Activated naive CD4-positive, alpha-beta T cell treated with anti-CD3 and anti-CD28 coated beads, Interleukin-2, amount 50 U/mL, for 24 hours (primary cell): ENCODE data around the gene KCNK7.
A peak's percentile ranks its signal among the peaks of the same experiment; 100 is the strongest.

Experiments used
- H3K27ac Mint-ChIP-seq: one replicate; pipeline ENCODE4 v1.8.0; 2021; ENCODE audit warnings: mild to moderate bottlenecking, mixed read lengths
- H3K27me3 Mint-ChIP-seq: one replicate; pipeline ENCODE4 v1.8.0; 2021; ENCODE audit warnings: mixed read lengths
- H3K36me3 Mint-ChIP-seq: one replicate; pipeline ENCODE4 v1.8.0; 2021; ENCODE audit warnings: mixed read lengths
- H3K4me1 Mint-ChIP-seq: one replicate; pipeline ENCODE4 v1.8.0; 2021; ENCODE audit warnings: mixed read lengths
- H3K4me3 Mint-ChIP-seq: one replicate; pipeline ENCODE4 v1.8.0; 2021; ENCODE audit warnings: mild to moderate bottlenecking, mixed read lengths
- H3K9me3 Mint-ChIP-seq: one replicate; pipeline ENCODE4 v1.8.0; 2021; ENCODE audit warnings: mixed read lengths

The KCNK7 gene

DNA sequence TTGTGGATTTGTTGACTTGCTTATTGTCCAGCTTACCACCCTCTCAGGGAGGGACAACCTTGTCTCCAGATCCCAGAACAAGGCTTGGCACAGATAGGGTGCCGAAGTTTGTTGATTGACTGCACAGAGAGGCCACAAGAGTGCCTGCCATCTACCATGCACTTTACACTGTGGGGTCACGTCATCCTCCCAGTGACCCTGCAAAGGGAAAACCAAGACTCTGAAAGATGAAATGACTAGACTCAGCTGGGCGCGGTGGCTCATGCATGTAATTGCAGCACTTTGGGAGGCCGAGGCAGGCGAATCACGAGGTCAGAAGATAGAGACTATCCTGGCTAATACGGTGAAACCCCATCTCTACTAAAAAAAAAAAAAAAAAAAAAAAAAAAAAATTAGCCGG is 32.8 kb downstream of the KCNK7 start:
- H3K27me3 Mint-ChIP-seq = no peaks in the 10 kb centered on the region
- H3K27ac Mint-ChIP-seq = no peak overlapping the region
- peaks cover 61% of the 10 kb centered on the region for H3K4me1 Mint-ChIP-seq
- H3K9me3 Mint-ChIP-seq = no peaks in the 10 kb centered on the region
- H3K36me3 Mint-ChIP-seq = no peaks in the 10 kb centered on the region
- H3K4me3 Mint-ChIP-seq = no peak overlapping the region

DNA sequence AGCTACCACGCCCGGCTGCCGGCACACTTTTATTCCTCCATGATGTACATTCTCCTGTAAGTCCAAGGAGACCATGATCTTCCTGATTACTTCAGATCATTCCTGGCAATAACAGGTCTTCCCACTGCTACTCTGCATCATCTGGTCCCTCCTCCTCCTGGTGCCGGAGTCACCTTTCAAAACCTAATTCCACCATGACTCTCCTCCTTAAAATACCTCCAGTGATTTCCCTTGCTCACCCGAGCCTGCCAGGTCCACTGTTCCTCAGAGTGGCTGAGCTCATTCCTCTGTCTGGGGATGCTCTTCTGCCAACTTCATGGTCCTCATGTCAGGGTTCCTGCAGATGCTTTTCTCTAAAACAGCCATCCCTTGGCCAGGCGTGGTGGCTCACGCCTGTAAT is 33.6 kb downstream of the KCNK7 start:
- Mint-ChIP-seq H3K4me3 (peak overlapping the region; percentile 57), H3K9me3 (no peaks in the 10 kb centered on the region), H3K36me3 (no peaks in the 10 kb centered on the region), H3K27me3 (no peaks in the 10 kb centered on the region), H3K27ac (peak overlapping the region; percentile 90), H3K4me1 (peaks cover 63% of the 10 kb centered on the region)

DNA sequence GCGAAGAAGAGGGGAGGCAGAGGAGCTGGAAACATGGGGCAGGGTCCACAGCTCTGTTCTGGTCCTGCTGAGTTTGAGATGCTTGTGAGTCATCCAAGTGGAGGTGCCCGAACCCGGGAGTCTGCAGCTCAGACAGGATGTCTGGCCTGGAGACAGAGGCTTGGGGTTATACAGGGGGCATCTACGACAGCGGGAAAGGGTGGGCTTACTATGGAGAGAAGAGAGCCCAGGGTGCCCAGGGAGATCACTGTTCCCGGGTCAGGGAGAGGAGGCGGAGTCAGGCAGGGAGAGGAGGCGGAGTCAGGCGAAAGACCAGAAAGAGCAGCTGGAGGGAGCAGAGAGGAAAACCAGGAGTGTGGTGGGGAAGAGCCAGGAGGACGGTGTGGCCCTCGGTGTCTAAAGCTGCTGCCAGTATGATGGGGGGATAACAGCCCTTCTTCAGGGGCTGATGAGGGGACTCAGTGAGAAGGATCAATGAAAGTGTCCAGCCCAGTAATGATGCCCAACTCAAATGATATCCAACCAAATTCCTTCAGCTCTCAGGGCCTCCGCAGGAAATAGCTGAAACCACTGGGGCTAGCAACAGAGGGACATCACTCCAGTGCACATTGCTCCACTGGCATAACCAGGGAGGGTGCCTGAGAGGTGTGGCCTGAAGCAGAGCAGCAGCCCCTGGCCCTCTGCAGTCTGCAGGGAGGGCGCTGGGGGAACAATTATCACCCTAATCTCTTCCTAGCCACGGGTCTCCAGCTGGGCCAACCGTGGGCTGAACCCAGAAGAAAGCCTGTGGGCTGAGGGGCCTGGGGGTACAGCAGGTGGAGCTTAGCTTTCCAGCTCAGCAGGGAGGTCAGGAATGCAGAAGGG is 34.8 kb downstream of the KCNK7 start:
- H3K36me3 Mint-ChIP-seq = no peaks in the 10 kb centered on the region
- no peak overlapping the region for H3K27ac Mint-ChIP-seq
- H3K27me3 Mint-ChIP-seq = no peaks in the 10 kb centered on the region
- no peaks in the 10 kb centered on the region for H3K9me3 Mint-ChIP-seq
- no peak overlapping the region for H3K4me3 Mint-ChIP-seq
- H3K4me1 Mint-ChIP-seq = peaks cover 62% of the 10 kb centered on the region

DNA sequence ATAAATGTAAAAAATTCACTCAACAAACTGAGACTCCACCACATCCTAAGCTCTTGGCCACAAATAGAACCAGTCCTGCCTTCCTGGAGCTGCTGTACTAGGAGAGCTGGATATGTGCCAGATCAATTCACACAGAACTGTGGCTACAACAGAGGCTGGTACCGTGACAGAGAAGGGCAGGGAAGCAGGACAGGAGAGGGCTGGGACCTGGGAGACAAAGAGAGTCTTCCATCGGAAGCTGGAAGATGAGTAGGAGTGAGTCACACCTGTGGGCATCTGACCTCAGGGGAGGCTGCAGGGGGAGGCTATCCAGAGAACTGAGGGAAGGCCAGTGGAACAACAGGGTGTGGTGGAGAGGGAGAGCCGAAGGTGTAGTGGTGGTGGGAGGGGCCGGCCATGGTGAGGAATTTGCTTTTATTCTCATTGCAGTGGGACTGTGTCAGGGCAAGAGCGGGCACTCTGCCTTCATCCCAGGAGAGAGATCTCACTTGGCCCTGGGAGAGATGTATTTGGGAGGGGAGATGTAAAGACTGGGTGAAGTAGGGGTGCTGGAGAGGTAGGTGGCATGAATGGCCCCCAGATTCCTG is 35.6 kb downstream of the KCNK7 start:
- Mint-ChIP-seq H3K27ac (peak overlapping the region; percentile 36), H3K4me1 (peaks cover 62% of the 10 kb centered on the region), H3K4me3 (no peak overlapping the region), H3K27me3 (no peaks in the 10 kb centered on the region), H3K9me3 (no peaks in the 10 kb centered on the region), H3K36me3 (no peaks in the 10 kb centered on the region)

DNA sequence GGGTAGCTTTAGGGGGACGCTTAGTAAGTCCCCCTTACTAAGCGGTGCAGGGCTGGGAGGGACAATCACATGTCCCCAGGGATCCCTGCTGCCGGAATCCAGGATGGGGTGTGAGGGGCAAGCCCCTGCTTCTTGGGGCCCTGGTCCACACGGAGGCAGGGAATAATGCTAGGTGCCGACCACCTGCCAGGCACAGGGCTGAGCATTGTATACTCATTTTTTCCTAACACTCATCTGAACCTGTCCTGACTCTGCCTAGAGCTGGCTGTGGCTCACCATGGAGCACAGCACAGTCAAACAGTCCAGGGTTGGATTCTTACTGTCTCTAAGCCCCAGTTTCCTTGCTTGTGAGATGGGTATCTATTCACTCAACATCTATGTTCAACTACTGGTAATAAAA is 36.1 kb downstream of the KCNK7 start:
- peaks cover 64% of the 10 kb centered on the region for H3K4me1 Mint-ChIP-seq
- H3K9me3 Mint-ChIP-seq = no peaks in the 10 kb centered on the region
- peak overlapping the region; percentile 88 for H3K27ac Mint-ChIP-seq
- no peaks in the 10 kb centered on the region for H3K36me3 Mint-ChIP-seq
- H3K4me3 Mint-ChIP-seq = peak overlapping the region; percentile 49
- no peaks in the 10 kb centered on the region for H3K27me3 Mint-ChIP-seq

GRCh38 chr11:65558930-65559509 is 36.6 kb downstream of the KCNK7 start:
- H3K4me1 Mint-ChIP-seq = peaks cover 68% of the 10 kb centered on the region
- H3K27me3 Mint-ChIP-seq = no peaks in the 10 kb centered on the region
- no peaks in the 10 kb centered on the region for H3K36me3 Mint-ChIP-seq
- no peaks in the 10 kb centered on the region for H3K9me3 Mint-ChIP-seq
- H3K4me3 Mint-ChIP-seq = peak overlapping the region; percentile 51
- peak overlapping the region; percentile 88 for H3K27ac Mint-ChIP-seq

- Mint-ChIP-seq H3K27me3 (no peaks in the 10 kb centered on the region), H3K36me3 (no peaks in the 10 kb centered on the region), H3K4me1 (peaks cover 61% of the 10 kb centered on the region), H3K4me3 (peak within 1 kb of the TSS; percentile 87), H3K27ac (peak within 1 kb of the TSS; percentile 93), H3K9me3 (no peaks in the 10 kb centered on the region)
These were observed 37.3 kb downstream of the KCNK7 start, which contains the start of gene LTBP3 for GRCh38 chr11:65558002-65558929. Gene LTBP3 (minus strand): TSS chr11:65558359. CDS start chr11:65557959, 400 bp downstream.

DNA sequence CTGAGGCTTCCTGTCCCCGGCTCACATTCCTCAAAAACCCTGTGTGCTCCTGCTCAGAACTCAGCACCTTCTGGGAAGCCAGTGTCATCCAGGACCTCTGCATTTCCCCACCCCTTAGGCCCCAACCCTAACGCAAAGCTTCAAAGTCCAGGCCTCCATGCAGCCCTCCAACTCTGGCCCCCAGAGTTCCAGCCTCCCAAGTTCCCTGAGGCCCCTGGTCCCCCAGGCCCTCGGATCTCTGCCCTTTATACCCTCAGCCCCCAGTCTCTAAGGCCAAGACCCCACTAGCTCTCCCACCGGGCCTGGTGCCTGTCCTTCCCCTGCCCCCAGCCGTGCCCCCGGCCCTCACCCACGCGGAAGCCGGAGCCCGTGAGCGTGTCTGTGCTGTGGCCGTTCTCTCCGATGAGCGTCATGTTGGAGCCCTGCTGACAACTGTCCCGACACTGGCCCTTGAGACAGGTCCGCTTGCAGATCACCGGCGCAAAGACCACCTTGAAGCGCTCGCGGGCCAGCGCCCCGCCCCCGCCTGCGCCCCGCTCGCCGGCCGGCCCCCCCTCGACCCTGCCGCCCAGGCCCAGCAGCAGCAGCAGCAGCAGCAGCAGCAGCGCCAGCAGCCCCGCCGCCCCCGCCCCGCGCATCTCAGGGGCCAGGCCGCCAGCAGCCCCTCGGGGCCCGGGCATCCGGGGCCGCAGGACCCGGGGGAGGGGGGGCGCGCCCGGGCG is 38.2 kb downstream of the KCNK7 start:
- peak overlapping the region; percentile 87 for H3K4me3 Mint-ChIP-seq

DNA sequence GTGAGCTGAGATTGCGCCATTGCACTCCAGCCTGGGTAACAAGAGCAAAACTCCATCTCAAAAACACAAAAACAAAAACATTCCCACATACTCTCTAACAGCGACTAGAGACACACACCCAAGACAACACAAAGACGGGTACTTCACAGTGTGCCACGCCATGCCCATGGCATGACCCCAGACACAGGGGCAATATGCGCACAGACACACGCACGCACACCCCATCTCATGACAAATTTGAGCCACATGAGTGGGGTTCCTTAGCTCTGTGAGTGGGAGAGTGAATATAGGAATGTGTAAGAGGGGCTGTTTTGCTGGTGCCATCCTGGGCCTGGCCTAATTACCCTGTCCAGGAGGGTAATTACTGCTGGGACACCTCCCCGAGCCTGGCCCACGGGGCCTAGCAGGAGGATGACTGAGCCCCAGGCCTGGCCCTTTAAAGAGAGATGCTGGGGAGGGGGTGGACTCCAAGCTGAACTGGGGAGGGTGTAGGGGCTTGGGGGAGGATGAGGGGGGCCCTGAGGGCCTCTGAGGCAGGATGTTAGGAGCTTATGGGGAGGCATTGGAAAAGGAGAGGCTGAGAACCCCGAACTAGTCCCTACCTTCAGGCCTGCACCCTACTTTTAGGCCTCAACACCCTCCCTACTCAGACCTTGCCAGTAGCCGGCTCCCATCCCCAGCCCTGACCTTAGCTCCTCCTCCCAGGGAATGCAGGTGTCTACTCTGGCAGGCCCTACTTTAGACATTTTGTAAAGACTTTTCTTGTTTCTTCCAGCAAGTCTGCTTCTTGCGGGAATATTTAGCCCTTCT is 38.9 kb downstream of the KCNK7 start:
- Mint-ChIP-seq H3K9me3 (no peaks in the 10 kb centered on the region), H3K4me3 (peak overlapping the region; percentile 87), H3K27ac (peak overlapping the region; percentile 93), H3K36me3 (peaks cover under 1% of the 10 kb centered on the region), H3K27me3 (no peaks in the 10 kb centered on the region), H3K4me1 (peaks cover 68% of the 10 kb centered on the region)

More for the DNA sequence above, 38.2 kb downstream of the KCNK7 start:
- Mint-ChIP-seq H3K36me3 (no peaks in the 10 kb centered on the region), H3K4me1 (peaks cover 67% of the 10 kb centered on the region), H3K27ac (peak overlapping the region; percentile 93), H3K27me3 (no peaks in the 10 kb centered on the region), H3K9me3 (no peaks in the 10 kb centered on the region)

DNA sequence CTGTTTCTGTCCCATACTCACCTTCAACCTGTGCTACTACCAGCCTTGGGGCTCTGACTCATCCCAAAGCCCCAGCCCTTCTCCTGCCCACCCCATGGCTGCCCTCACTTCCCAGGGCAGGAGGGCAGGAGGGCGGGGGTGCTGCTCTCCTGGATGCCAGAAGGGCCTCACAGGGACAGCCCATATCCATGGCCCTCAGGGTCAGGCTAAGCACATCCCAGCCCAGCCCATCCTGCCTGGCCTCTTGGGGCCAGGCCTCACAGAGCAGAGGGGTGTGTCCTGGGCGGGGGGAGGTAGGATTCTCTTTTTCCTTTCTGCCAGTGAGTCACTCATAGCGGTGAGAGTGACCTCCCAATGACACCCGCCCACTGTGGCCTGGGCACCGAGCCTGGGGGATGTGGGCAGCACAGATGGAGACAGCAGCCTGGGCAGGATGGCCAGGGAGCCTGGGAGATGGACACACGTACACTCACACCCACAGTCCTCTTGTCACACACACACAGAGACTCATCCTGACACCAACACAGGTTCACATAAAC is 39.8 kb downstream of the KCNK7 start:
- no peaks in the 10 kb centered on the region for H3K27me3 Mint-ChIP-seq
- H3K4me1 Mint-ChIP-seq = peaks cover 71% of the 10 kb centered on the region
- H3K4me3 Mint-ChIP-seq = peak overlapping the region; percentile 87
- no peaks in the 10 kb centered on the region for H3K9me3 Mint-ChIP-seq
- H3K36me3 Mint-ChIP-seq = peaks cover 1% of the 10 kb centered on the region
- H3K27ac Mint-ChIP-seq = peak overlapping the region; percentile 71

DNA sequence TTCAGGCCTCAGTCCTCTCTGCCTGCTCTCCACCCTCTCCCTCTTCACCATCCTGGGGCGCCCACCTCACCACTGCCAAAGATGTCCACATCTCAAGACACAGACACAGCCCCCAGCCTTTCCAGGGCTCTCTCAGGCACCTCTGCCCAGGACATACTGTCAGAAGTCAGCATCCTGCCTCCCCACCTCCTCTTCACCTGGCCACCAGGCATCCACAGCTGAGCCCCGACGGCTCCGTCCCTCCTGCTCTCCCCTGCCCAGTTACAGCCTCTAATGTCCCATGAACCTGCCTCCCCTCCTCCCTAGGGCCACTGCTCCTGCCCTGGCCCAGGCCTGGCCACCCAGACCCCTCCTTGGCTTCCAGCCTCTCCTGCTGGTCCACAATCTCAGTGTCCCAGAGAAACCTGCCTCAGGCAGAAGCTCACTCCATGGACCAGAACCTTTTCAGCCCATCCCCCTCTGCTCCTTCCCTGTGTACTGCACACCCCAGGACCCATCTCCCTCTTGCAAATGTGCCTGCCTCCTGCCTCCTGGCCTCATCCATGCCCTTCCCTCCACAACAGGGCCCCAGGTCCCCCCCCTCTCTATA is 40.7 kb downstream of the KCNK7 start:
- Mint-ChIP-seq H3K36me3 (peaks cover 1% of the 10 kb centered on the region), H3K27me3 (no peaks in the 10 kb centered on the region), H3K9me3 (no peaks in the 10 kb centered on the region), H3K27ac (peak overlapping the region; percentile 73), H3K4me1 (peaks cover 63% of the 10 kb centered on the region), H3K4me3 (peak overlapping the region; percentile 63)

DNA sequence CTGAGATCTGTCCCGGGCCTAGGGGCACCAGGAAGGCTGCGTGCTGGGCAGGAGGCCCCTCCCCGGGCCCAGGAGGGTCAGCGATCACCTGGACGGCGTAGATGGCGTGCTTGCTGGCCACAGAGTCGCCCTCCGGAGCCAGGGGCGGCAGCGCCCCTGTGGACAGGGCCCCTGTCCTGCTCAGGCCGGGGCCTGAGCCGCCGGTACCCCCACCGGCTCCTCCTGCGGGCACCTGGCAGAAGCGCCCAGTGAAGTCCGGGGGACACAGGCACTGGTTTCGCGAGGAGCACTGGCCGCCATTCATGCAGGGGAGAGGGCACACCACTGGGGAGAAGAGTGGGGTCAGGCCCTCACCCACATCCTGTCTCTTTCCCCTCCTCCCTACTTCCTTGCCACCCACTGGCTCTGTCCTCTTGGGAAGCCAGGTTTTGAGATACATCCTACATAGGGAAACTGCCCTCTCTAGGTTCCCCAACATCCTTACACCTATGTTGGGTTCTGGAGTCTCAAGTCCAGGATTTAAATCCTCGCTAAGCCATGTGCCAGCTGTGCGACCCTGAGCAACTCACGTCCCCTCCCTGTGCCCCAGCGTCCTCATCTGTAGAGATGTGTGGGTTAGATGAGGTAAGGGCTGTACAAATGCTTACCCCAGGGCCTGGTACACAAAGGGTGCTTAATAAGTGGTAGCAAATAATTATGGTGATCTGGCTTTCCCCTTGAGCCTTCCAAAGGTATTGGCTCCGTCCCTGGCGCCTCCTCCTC is 41.4 kb downstream of the KCNK7 start:
- H3K4me1 Mint-ChIP-seq = peaks cover 61% of the 10 kb centered on the region
- peaks cover 3% of the 10 kb centered on the region for H3K36me3 Mint-ChIP-seq

More for the DNA sequence above, 41.4 kb downstream of the KCNK7 start:
- Mint-ChIP-seq H3K4me3 (peak overlapping the region; percentile 63), H3K27me3 (no peaks in the 10 kb centered on the region), H3K9me3 (no peaks in the 10 kb centered on the region), H3K27ac (peak overlapping the region; percentile 73)
